PC-3 (cell line): ENCODE measurements around the gene ISYNA1.

Experiments
- EZH2phosphoT487 ChIP-seq: fragments of 300-600 bp; sonication (generic); IDR thresholded peaks from 2 replicates; pipeline ENCODE4 v1.6.1; 2018; ENCODE audit warnings: mild to moderate bottlenecking, antibody characterized with exemption, low read length, borderline replicate concordance
- TF ChIP-seq, protein P1 (sequence below): fragments of 300-600 bp; sonication (generic); conservative IDR thresholded peaks from 2 replicates; pipeline ENCODE4 v1.5.1; 2017; ENCODE audit warnings: antibody characterized with exemption, low read depth, mild to moderate bottlenecking, low read length

DNA sequence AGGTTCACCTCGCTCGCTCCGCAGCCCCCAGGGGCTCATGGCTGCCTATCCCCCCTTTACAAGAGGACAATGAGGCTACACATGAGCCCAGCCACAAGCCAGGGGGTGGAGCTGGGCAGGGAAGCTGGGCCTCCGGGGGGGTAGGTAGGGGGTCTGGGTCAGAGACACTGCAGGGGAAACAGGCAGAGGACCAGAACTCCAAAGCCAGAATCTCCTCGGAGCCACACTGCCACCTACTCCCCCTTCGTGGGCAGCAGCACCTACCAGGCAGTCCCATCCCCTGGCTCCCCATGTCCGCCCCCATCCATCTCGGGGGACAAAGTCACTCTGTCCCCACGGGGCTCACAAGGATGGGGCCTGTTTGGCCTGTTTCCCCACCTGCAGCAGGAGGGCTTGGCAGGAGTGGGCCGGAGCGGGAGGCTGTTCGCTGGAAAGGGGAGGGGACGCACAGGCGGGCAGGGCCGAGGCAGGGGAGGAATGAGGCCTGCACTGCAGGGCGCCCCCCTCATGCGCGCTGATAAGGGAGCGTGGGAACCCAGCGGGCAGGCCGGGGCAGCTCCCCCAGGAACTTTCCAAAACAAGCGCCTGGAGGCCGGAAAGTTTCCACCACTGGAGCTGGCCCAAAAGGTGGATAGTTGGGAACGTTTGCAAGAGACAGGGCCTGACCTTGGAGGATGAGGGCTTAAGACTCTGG lies 545 bp upstream of the ISYNA1 start:
- TF ChIP-seq, protein P1, sequence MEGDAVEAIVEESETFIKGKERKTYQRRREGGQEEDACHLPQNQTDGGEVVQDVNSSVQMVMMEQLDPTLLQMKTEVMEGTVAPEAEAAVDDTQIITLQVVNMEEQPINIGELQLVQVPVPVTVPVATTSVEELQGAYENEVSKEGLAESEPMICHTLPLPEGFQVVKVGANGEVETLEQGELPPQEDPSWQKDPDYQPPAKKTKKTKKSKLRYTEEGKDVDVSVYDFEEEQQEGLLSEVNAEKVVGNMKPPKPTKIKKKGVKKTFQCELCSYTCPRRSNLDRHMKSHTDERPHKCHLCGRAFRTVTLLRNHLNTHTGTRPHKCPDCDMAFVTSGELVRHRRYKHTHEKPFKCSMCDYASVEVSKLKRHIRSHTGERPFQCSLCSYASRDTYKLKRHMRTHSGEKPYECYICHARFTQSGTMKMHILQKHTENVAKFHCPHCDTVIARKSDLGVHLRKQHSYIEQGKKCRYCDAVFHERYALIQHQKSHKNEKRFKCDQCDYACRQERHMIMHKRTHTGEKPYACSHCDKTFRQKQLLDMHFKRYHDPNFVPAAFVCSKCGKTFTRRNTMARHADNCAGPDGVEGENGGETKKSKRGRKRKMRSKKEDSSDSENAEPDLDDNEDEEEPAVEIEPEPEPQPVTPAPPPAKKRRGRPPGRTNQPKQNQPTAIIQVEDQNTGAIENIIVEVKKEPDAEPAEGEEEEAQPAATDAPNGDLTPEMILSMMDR = no peak
- no peak for TF ChIP-seq EZH2phosphoT487
